ENCODE measurements around the gene PXN. TPM values are rescaled to one million over a fixed set of nuclear protein-coding genes. Genes with fewer than 3 reads are reported as not detected.

Gene PXN
- total RNA-seq: 36.1 and 37.2 TPM in 2 replicates

GRCh38 chr12:120265473-120266179, at the start of gene PXN:
Gene PXN, minus strand, starts transcription at chr12:120265730. Its CDS starts 101 bp downstream, at chr12:120265629.

GRCh38 chr12:120301962-120302815, 36.7 kb upstream of the PXN start, which contains the start of gene SIRT4:
Gene SIRT4, plus strand, starts transcription at chr12:120302321. Its CDS starts 1,241 bp downstream, at chr12:120303562.

GRCh38 chr12:120292661-120293531, 27.4 kb upstream of the PXN start, which contains the start of gene RNU4-1:
Gene RNU4-1, minus strand, starts transcription at chr12:120293237.

GRCh38 chr12:120194534-120195395, 70.8 kb downstream of the PXN start, which contains the start of gene GCN1:
Gene GCN1, minus strand, starts transcription at chr12:120194715. Its CDS starts 18 bp downstream, at chr12:120194697.

Small RNAs within 50 kb of the gene (small RNA-seq; reads per million reads assigned to genes)
- 79.3 reads per million, percentile 97 among the genes with 10 or more reads in this experiment for gene RNU4-1
- gene RNU4-2: 182 reads per million, percentile 98 among the genes with 10 or more reads in this experiment
- gene RNU6-1088P: not detected

Other genes starting within 250 kb of the PXN start
- gene RAB35, start 149.0 kb downstream of the PXN start, total RNA-seq: 25.1 and 26.0 TPM in 2 replicates
- 96.1 and 104 TPM in 2 replicates for gene GCN1, start 71.0 kb downstream of the PXN start, total RNA-seq
- 2,684 and 3,913 TPM in 2 replicates for gene RPLP0, start 64.6 kb downstream of the PXN start, total RNA-seq
- under 0.01 TPM in 2 replicates for gene RNU4-2, start 26.2 kb upstream of the PXN start, total RNA-seq
- gene RNU4-1, start 27.5 kb upstream of the PXN start, total RNA-seq: under 0.01 TPM in 2 replicates
- gene SIRT4, start 36.6 kb upstream of the PXN start, total RNA-seq: 1.0 and 1.8 TPM in 2 replicates
- gene PLA2G1B, start 62.0 kb upstream of the PXN start, total RNA-seq: not detected in 2 replicates
- gene MSI1, start 103.4 kb upstream of the PXN start, total RNA-seq: 0.26 and 0.43 TPM in 2 replicates
- 265 and 266 TPM in 2 replicates for gene COX6A1, start 172.4 kb upstream of the PXN start, total RNA-seq
- 24.6 and 27.8 TPM in 2 replicates for gene TRIAP1, start 180.7 kb upstream of the PXN start, total RNA-seq
- 16.3 and 20.8 TPM in 2 replicates for gene GATC, start 180.7 kb upstream of the PXN start, total RNA-seq
- gene SRSF9, start 204.0 kb upstream of the PXN start, total RNA-seq: 123 and 127 TPM in 2 replicates
- gene DYNLL1, start 230.4 kb upstream of the PXN start, total RNA-seq: 185 and 267 TPM in 2 replicates